ENCODE results near the gene PEAK1.

Gene PEAK1

DNA sequence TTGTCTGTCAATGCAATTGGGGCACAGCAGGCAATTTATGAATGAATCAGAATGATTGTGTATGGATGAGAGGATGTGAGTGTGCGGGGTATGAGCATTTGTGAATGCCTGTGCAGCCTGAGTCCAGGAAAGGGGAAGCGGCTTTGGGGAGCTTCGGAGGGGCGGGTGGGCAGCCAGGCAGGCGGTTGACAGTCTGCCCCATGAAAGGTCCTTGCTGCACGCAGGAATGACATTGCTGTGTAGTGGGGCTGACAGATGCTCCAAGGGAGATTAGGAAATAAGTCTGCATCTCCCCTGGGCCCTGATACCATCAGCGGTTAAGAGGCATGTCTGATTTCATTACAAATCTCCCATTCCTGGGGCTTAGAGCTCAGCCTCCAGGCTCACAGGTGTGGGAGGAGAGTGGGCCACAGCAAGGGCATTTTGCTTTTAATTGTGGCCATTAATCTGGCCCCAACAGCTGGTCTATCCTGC is 322.6 kb downstream of the PEAK1 start:
- TF ChIP-seq, protein P1, sequence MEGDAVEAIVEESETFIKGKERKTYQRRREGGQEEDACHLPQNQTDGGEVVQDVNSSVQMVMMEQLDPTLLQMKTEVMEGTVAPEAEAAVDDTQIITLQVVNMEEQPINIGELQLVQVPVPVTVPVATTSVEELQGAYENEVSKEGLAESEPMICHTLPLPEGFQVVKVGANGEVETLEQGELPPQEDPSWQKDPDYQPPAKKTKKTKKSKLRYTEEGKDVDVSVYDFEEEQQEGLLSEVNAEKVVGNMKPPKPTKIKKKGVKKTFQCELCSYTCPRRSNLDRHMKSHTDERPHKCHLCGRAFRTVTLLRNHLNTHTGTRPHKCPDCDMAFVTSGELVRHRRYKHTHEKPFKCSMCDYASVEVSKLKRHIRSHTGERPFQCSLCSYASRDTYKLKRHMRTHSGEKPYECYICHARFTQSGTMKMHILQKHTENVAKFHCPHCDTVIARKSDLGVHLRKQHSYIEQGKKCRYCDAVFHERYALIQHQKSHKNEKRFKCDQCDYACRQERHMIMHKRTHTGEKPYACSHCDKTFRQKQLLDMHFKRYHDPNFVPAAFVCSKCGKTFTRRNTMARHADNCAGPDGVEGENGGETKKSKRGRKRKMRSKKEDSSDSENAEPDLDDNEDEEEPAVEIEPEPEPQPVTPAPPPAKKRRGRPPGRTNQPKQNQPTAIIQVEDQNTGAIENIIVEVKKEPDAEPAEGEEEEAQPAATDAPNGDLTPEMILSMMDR (IDR thresholded peaks at IDR 0.05; ENCODE audit: low read length, missing control alignments) = no peak
- DNase-seq (ENCODE audit: low read depth) = no peak
- no peak overlapping the region for H3K4me3 ChIP-seq (replicated peaks; ENCODE audit: low read depth, low read length)

DNA sequence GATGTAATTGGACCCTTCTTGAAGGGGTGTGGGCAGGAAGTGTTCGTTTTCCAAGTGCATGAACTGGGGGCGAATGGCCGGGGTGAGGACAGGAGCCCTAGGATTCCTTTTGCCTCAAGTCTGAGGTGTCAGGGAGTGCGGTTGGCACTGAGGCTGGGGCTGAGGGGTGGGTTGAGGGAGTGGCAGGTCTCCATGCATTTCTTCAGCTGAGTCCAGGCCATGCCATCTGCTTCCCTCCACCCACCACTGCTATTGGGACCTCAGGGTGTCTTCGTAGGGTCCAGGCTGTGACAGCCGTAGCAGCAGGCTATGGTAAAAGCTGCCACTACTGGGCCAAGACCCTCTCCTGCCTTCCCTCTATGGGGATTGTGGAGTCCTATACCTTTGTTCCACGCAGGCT is 323.4 kb downstream of the PEAK1 start:
- DNase-seq (ENCODE audit: low read depth) = no peak
- no peak overlapping the region for H3K4me3 ChIP-seq (replicated peaks; ENCODE audit: low read depth, low read length)
- TF ChIP-seq, protein P1 (IDR thresholded peaks at IDR 0.05; ENCODE audit: low read length, missing control alignments) = no peak

DNA sequence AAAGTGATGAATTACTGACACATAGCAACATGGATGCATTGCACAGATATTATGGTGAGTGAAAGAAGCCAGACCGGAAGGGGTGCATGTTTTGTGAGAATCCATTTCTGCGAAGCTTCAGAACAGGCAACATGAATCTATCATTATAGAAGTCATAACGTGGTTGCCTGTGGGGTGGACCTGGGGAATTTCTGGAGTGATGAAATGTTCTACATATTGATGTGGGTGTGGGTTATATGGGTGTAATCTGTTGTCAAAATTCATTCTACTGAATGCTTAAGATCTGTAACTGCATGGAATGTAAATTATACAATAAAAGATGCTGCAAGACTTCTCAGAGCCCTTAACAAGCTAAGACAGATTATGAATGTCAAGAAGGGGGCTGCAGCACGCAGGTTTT is 323.8 kb downstream of the PEAK1 start:
- no peak overlapping the region for H3K4me3 ChIP-seq (replicated peaks; ENCODE audit: low read depth, low read length)
- TF ChIP-seq, protein P1 (IDR thresholded peaks at IDR 0.05; ENCODE audit: low read length, missing control alignments) = no peak
- DNase-seq (ENCODE audit: low read depth) = no peak

DNA sequence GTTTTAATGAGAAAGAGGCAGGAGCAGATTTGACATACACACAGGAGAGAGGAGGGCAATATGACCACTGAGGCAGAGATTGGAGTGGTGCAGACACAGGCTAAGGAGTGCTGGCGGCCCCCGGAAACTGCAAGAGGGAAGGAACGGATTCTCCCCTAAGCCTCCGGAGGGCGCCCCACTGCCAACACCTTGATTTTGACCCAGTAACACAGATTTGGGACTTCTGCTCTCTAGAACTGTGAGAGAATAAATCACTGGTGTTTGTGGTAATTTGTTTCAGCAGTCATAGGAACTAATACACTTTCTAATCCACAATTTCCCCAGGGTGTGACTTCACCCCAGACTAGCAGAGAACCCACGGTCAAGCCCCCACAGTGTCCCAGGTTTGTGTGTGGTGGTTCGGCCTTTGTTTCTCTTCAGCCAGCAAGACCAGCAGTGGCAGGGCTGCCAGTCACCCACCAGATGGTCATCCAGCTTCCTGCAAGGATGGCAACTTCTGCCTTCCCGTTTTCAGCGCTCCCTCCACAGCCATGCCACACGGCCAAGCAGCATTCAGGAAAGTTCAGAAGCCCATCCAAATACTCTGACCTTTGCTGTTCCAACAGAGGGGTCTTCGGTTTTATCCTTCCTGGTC is 325.4 kb downstream of the PEAK1 start:
- TF ChIP-seq, protein P1 (IDR thresholded peaks at IDR 0.05; ENCODE audit: low read length, missing control alignments) = peak; percentile 10
- no peak overlapping the region for H3K4me3 ChIP-seq (replicated peaks; ENCODE audit: low read depth, low read length)
- no peak for DNase-seq (ENCODE audit: low read depth)

DNA sequence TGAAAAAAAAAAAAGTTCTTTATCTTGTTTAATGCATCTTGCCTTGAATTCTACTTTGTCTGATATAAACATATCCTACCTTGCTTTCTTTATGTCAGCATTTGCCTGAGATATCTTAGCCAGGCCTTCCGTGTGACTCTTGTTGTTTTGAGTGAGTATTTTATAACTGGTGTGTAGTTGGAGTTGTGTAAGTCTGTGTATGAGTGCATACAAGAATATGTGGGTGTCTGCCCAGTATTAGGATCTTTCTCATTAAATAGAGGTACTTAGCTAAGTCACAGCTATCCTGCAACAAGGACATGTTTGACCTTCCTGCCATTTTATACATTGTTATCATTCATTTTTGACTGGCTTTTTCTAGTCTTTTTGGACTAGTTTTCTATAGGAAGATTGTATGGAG is 326.5 kb downstream of the PEAK1 start:
- DNase-seq (ENCODE audit: low read depth) = no peak

DNA sequence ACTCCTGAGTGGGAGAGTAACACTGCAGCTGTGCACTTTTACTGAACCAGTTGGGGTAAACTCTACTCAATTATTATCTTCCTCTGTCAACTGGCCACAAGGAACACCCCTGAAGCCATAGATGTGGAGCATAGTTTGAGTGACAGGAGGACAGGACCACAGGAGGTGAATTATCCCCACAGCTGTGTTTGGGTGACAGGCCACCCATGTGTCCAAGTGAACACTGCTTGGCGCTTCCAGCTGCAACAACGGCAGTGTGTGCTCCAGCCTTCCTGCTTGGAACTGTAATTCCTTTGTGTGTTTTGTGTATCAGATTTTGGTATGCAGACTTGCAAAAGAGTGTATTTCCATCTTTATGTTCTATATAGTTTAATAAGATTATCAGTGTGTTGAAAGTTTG is 328.8 kb downstream of the PEAK1 start:
- TF ChIP-seq, protein P1 (IDR thresholded peaks at IDR 0.05; ENCODE audit: low read length, missing control alignments) = no peak
- no peak overlapping the region for H3K4me3 ChIP-seq (replicated peaks; ENCODE audit: low read depth, low read length)
- DNase-seq (ENCODE audit: low read depth) = no peak

More for the DNA sequence above, 326.5 kb downstream of the PEAK1 start:
- H3K4me3 ChIP-seq (replicated peaks; ENCODE audit: low read depth, low read length) = no peak overlapping the region
- TF ChIP-seq, protein P1 (IDR thresholded peaks at IDR 0.05; ENCODE audit: low read length, missing control alignments) = no peak

DNA sequence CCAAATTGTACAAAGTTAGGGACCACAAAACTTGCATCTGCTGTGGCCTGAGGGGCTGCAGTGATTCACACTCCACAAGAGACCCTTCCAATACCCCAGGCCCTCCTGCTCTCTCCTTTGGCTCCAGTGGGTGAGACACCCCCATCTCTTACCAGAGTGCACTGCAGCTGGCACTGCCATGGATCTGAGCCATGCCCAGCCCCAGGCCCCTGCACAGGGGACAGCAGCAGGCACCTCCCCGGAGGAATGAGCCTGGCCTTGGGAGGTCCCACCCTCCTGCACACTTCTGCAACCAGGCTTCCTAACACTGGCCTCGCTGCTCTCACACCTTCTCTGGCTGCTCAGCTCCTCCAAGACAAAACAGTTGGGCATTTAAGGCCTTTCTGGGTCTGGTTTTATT is 332.7 kb downstream of the PEAK1 start:
- TF ChIP-seq, protein P1 (IDR thresholded peaks at IDR 0.05; ENCODE audit: low read length, missing control alignments) = no peak
- no peak overlapping the region for H3K4me3 ChIP-seq (replicated peaks; ENCODE audit: low read depth, low read length)
- DNase-seq (ENCODE audit: low read depth) = no peak
